Suprapubic skin (tissue), 4 donors: ENCODE results near the gene PLA2G4B. TPM values are rescaled to one million over a fixed set of nuclear protein-coding genes. Genes with fewer than 3 reads are reported as not detected.

Experiments
- DNase-seq, 2 donors: peaks; one replicate each; pipeline ENCODE4 v3.0.0-alpha.2; 2019; ENCODE audit warnings: low spot score in 2 of 2
- H3K27ac ChIP-seq: fragments of 200-600 bp; sonication (generic); one replicate; pipeline ENCODE4 v1.5.1; 2019
- H3K27me3 ChIP-seq: fragments of 200-600 bp; sonication (generic); one replicate; pipeline ENCODE4 v1.5.1; 2019
- H3K36me3 ChIP-seq: fragments of 200-600 bp; sonication (generic); one replicate; pipeline ENCODE4 v1.5.1; 2019
- H3K4me1 ChIP-seq: fragments of 200-600 bp; sonication (generic); one replicate; pipeline ENCODE4 v1.5.1; 2019
- H3K4me3 ChIP-seq: fragments of 200-600 bp; sonication (generic); one replicate; pipeline ENCODE4 v1.5.1; 2019; ENCODE audit warnings: mild to moderate bottlenecking
- H3K9me3 ChIP-seq: fragments of 200-600 bp; sonication (generic); one replicate; pipeline ENCODE4 v1.5.1; 2019
- EP300 ChIP-seq: sonication (generic); formaldehyde crosslinking; IDR thresholded peaks from one replicate; pipeline ENCODE4 v1.6.1; 2017; ENCODE audit warnings: antibody characterized with exemption
- POLR2A ChIP-seq, 2 donors: fragments of 450-650 bp; IDR thresholded peaks; one replicate each; pipeline ENCODE4 v1.6.1; 2017; ENCODE audit warnings: antibody characterized with exemption in 2 of 2, mild to moderate bottlenecking in 2 of 2, moderate library complexity in 2 of 2
- POLR2AphosphoS5 ChIP-seq, 3 donors: sonication (generic); formaldehyde crosslinking; IDR thresholded peaks; one replicate each; pipeline ENCODE4 v1.6.1; 2017; ENCODE audit warnings: antibody characterized with exemption in 3 of 3
- WGBS: methylation state at CpG from one replicate; pipeline ENCODE4 v1.1.5; 2018; 5-methylcytosine and 5-hydroxymethylcytosine counted together
- total RNA-seq, 4 donors: library from RNA; depleted of rRNA; stranded (reverse); fragments of >200 nt; gene quantifications; one replicate each; pipeline ENCODE4 v1.1.0, GENCODE V29; 2016
- TF ChIP-seq, protein P1 (sequence below), 2 donors: fragments of 200-600 bp in 1 of 2; fragments of 450-650 bp in 1 of 2; sonication (generic) in 1 of 2; IDR thresholded peaks; one replicate each; pipeline ENCODE4 v1.5.1; 2016 to 2019; ENCODE audit warnings: antibody characterized with exemption in 2 of 2, mild to moderate bottlenecking in 1 of 2, moderate library complexity in 1 of 2

Gene PLA2G4B
- total RNA-seq, 4 donors from 2014 or later, result 59.7 to 195 (median 73.7) TPM

DNA sequence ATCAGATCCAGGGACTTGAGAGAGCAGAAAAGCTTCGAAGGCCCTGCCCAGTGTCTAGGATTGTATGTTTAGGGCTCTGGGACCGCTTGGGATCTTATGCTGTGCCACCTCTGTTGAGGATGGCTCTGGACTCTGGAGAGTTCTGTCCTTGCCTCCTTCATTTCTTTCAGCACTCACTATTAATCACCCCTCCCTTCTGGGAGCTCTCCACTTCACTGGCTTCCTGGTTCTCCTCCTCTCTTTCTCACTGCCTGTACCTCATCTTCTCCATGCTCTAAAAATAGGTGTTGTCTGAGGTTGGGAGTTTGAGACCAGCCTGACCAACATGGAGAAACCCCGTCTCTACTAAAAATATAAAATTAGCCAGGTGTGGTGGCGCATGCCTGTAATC is 47.1 kb upstream of the PLA2G4B start:
- Histone ChIP-seq H3K4me3 (no peak overlapping the region), H3K4me1 (peaks cover 89% of the 10 kb centered on the region), H3K27me3 (no peaks in the 10 kb centered on the region), H3K9me3 (no peaks in the 10 kb centered on the region), H3K27ac (peak overlapping the region; percentile 25), H3K36me3 (no peaks in the 10 kb centered on the region)
- 83% methylated on average over 4 of the region's 4 CpGs for WGBS
- DNase-seq, result no peak
- TF ChIP-seq POLR2A (IDR thresholded peaks at IDR 0.05) (no peak), EP300 (no peak), POLR2AphosphoS5 (IDR thresholded peaks at IDR 0.05) (no peak)
- TF ChIP-seq, protein P1, sequence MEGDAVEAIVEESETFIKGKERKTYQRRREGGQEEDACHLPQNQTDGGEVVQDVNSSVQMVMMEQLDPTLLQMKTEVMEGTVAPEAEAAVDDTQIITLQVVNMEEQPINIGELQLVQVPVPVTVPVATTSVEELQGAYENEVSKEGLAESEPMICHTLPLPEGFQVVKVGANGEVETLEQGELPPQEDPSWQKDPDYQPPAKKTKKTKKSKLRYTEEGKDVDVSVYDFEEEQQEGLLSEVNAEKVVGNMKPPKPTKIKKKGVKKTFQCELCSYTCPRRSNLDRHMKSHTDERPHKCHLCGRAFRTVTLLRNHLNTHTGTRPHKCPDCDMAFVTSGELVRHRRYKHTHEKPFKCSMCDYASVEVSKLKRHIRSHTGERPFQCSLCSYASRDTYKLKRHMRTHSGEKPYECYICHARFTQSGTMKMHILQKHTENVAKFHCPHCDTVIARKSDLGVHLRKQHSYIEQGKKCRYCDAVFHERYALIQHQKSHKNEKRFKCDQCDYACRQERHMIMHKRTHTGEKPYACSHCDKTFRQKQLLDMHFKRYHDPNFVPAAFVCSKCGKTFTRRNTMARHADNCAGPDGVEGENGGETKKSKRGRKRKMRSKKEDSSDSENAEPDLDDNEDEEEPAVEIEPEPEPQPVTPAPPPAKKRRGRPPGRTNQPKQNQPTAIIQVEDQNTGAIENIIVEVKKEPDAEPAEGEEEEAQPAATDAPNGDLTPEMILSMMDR (IDR thresholded peaks at IDR 0.05), result no peak

DNA sequence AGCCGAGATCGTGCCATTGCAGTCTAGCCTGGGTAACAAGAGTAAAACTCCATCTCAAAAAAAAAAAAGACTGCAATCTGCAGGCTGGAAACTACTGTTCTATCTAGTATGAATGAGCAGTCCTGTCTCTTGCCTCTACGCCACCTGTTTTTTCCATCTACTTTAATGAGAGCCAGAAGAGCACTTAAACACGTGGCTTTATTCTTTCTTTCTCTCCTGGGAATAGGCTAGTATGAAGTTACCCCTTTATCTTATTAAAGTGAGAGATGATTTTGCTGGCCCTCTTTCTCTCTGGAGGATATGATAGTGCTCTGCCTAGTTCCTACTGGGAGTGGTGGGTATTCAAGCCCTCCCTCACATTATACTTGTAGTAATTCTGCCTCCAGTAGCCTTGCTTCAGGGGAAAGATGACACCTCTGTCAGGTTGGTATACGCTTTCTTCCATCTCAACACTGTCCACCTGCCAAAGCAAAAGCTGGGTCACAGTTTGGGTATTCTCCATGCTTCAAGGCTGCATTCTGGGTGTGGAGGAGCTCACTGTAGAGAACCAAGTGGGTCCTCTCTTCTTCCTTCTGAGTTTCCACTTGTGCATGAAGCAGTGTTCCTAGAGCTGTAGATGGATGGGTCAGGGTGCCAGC is 46.5 kb upstream of the PLA2G4B start:
- TF ChIP-seq POLR2AphosphoS5 (IDR thresholded peaks at IDR 0.05), result no peak
- TF ChIP-seq, protein P1 (IDR thresholded peaks at IDR 0.05), result no peak
- no peak for TF ChIP-seq EP300
- no peak for TF ChIP-seq POLR2A (IDR thresholded peaks at IDR 0.05)
- Histone ChIP-seq H3K4me3 (no peak overlapping the region), H3K4me1 (peaks cover 92% of the 10 kb centered on the region), H3K36me3 (no peaks in the 10 kb centered on the region), H3K27me3 (no peaks in the 10 kb centered on the region), H3K9me3 (no peaks in the 10 kb centered on the region), H3K27ac (no peak overlapping the region)
- no peak for DNase-seq
- 74% methylated on average over 5 of the region's 5 CpGs for WGBS

DNA sequence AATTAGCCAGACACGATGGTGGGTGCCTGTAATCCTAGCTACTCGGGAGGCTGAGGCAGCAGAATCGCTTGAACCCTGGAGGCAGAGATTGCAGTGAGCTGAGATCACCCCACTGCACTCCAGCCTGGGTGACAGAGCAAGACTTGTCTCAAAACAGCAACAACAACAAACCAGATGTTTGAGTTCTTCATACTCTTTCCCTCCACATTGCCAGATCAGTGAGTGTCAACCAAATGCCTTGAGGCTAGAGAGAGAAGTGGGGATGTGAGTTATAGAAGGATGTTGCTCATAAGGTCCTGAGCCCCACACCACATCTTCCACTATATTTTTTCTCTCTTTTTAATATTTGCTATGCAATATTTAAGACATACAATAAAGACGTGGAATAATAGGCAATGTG is 44.6 kb upstream of the PLA2G4B start:
- Histone ChIP-seq H3K36me3 (no peaks in the 10 kb centered on the region), H3K27ac (peak overlapping the region; percentile 54), H3K27me3 (no peaks in the 10 kb centered on the region), H3K9me3 (no peaks in the 10 kb centered on the region), H3K4me3 (no peak overlapping the region), H3K4me1 (peaks cover 85% of the 10 kb centered on the region)
- no peak for TF ChIP-seq POLR2AphosphoS5 (IDR thresholded peaks at IDR 0.05)
- 33% methylated on average over 4 of the region's 4 CpGs for WGBS
- no peak for DNase-seq

DNA sequence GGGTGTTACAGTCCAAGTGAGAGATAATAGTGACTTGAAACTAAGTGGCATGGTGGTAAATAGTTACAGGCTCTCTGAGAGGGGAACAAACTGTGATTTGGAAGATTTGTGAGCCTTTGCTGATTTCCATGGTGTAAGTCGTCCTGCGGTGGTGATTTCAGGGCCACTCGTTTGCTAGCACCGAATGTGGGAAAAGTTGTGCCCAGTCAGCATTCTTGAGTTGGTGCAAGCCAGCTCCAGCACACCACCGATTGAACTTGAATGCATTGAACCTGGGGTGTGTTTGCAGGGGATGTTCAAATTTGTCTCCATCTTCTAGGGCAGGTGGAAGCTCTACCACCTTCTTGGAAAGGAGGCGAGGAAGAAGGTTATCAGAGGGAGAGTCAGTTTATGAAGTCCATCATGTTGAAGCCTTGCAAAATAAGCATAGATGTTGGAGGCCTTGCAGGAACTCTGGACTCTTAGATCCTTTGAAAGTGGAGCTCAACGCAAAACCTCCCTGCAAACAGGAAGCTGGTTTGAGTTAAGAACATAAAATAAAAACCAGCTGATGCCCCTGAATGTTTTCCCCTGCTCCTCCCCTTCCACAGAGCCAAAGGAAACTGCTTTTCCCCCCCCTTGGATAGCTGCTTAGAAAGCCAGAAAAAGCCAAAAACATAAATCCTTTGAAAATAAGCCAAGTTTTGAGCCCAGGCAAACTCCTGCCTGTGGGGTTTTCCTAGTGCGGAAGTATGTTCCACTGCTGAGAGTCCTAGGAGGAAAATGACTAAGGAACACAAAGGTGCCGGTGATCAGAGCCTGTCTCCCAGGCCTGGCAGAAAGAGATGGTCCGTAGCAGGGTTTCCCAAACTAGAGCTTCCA is 42.4 kb upstream of the PLA2G4B start:
- TF ChIP-seq POLR2A (IDR thresholded peaks at IDR 0.05) (no peak), EP300 (no peak), POLR2AphosphoS5 (IDR thresholded peaks at IDR 0.05) (no peak)
- TF ChIP-seq, protein P1 (IDR thresholded peaks at IDR 0.05), result no peak
- H3K4me3 ChIP-seq, result no peak overlapping the region
- WGBS, result 34% methylated on average over 10 of the region's 10 CpGs

DNA sequence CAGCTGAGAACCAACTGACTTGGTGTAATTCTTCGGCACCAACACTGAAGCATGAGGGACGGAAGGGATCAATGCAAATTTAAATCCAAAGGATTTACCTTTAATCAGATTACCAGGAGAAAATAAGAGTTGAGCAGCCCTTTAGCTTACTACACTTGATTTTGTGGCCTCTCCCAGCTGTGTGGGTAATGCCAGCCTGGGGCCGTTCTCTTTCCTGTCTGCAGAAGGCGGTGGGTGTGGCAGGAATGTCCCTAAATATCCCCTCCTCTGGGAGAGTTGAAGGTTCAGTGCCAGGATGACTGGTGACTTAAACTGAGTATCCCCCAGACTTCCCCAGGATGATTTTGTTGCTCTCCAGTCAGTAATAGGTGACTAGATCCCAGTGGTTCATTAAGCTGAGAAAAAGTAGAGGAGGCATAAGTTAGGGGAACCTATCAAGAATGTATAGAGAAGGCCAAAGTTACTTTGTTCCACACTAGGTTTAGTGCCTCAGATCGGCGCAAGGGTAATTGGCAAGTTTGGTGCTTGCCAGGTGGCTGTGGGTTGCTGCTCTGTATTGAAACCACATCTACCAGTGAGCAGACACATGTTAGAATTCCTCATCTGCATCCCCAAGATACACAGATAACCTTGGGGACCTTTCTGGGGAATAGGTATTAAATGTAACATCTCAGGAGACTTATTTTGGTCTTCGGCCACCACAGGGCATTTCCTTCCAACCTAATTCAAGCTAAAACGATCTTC is 41.3 kb upstream of the PLA2G4B start:
- WGBS, result 54% methylated on average over 8 of the region's 8 CpGs
- DNase-seq, result no peak
- Histone ChIP-seq H3K4me1 (peaks cover 68% of the 10 kb centered on the region), H3K27me3 (no peaks in the 10 kb centered on the region), H3K27ac (peak overlapping the region; percentile 5), H3K9me3 (no peaks in the 10 kb centered on the region), H3K36me3 (peaks cover 13% of the 10 kb centered on the region), H3K4me3 (no peak overlapping the region)
- no peak for TF ChIP-seq POLR2A (IDR thresholded peaks at IDR 0.05)
- TF ChIP-seq EP300, result no peak
- TF ChIP-seq POLR2AphosphoS5 (IDR thresholded peaks at IDR 0.05), result no peak
- TF ChIP-seq, protein P1 (IDR thresholded peaks at IDR 0.05), result no peak

More for the DNA sequence above, 42.4 kb upstream of the PLA2G4B start:
- H3K9me3 ChIP-seq, result no peaks in the 10 kb centered on the region
- peaks cover 70% of the 10 kb centered on the region for H3K4me1 ChIP-seq
- DNase-seq, result peak; percentile 19 to 43
- H3K27me3 ChIP-seq, result no peaks in the 10 kb centered on the region
- peaks cover 10% of the 10 kb centered on the region for H3K36me3 ChIP-seq
- H3K27ac ChIP-seq, result peak overlapping the region; percentile 21
